ENCODE data around the gene FHOD3.

FHOD3 gene

GRCh38 chr18:36636237-36636817, 338.8 kb downstream of the FHOD3 start:
- H3K9me2 ChIP-seq (replicated peaks; ENCODE audit: insufficient read depth, low read length) = no peaks in the 10 kb centered on the region
- H3K4me3 ChIP-seq (ENCODE audit: low read length) = no peak overlapping the region
- no peaks in the 10 kb centered on the region for H3K36me3 ChIP-seq (replicated peaks; ENCODE audit: insufficient read depth, low read length)
- H3K27ac ChIP-seq (ENCODE audit: low read length) = no peak overlapping the region
- no peaks in the 10 kb centered on the region for H3K27me3 ChIP-seq (replicated peaks; ENCODE audit: insufficient read depth, low read length)
- DNase-seq = no peak
- no peaks in the 10 kb centered on the region for H3F3A ChIP-seq (ENCODE audit: insufficient read depth, low read length)
- no peak overlapping the region for H3K9ac ChIP-seq (ENCODE audit: low read length)
- TF ChIP-seq CTCF (IDR thresholded peaks at IDR 0.05; ENCODE audit: low read length) (no peak), EZH2 (optimal IDR thresholded peaks at IDR 0.05; ENCODE audit: low read depth, low read length) (no peak), EZH2phosphoT487 (IDR thresholded peaks at IDR 0.05; ENCODE audit: low read length) (no peak)
- no peaks in the 10 kb centered on the region for H3K9me3 ChIP-seq (replicated peaks; ENCODE audit: insufficient read depth, low read length)
- no peaks in the 10 kb centered on the region for H4K20me1 ChIP-seq (ENCODE audit: insufficient read depth, low read length)
- no peak overlapping the region for H3K4me2 ChIP-seq (ENCODE audit: low read depth, low read length)
- no peaks in the 10 kb centered on the region for H3K79me2 ChIP-seq (ENCODE audit: low read length)
- no peak overlapping the region for H2AFZ ChIP-seq (ENCODE audit: low read length)
- H3K4me1 ChIP-seq (ENCODE audit: low read length) = no peaks in the 10 kb centered on the region

- DNase-seq = no peak
- H2AFZ ChIP-seq (ENCODE audit: low read length) = no peak overlapping the region
These were observed 340.7 kb downstream of the FHOD3 start for GRCh38 chr18:36638224-36638623.

GRCh38 chr18:36640021-36640952, 342.8 kb downstream of the FHOD3 start:
- Histone ChIP-seq H3K9ac (ENCODE audit: low read length) (no peak overlapping the region), H3K4me3 (ENCODE audit: low read length) (no peak overlapping the region), H3K4me2 (ENCODE audit: low read depth, low read length) (no peak overlapping the region), H3K27me3 (replicated peaks; ENCODE audit: insufficient read depth, low read length) (no peaks in the 10 kb centered on the region), H3K36me3 (replicated peaks; ENCODE audit: insufficient read depth, low read length) (no peaks in the 10 kb centered on the region), H3F3A (ENCODE audit: insufficient read depth, low read length) (no peaks in the 10 kb centered on the region), H3K4me1 (ENCODE audit: low read length) (no peaks in the 10 kb centered on the region), H2AFZ (ENCODE audit: low read length) (no peak overlapping the region), H3K27ac (ENCODE audit: low read length) (no peak overlapping the region), H4K20me1 (ENCODE audit: insufficient read depth, low read length) (no peaks in the 10 kb centered on the region), H3K9me3 (replicated peaks; ENCODE audit: insufficient read depth, low read length) (no peaks in the 10 kb centered on the region), H3K9me2 (replicated peaks; ENCODE audit: insufficient read depth, low read length) (no peaks in the 10 kb centered on the region), H3K79me2 (ENCODE audit: low read length) (no peaks in the 10 kb centered on the region)
- TF ChIP-seq EZH2 (optimal IDR thresholded peaks at IDR 0.05; ENCODE audit: low read depth, low read length) = no peak
- TF ChIP-seq CTCF (IDR thresholded peaks at IDR 0.05; ENCODE audit: low read length) = no peak
- no peak for TF ChIP-seq EZH2phosphoT487 (IDR thresholded peaks at IDR 0.05; ENCODE audit: low read length)
- DNase-seq = no peak

More at GRCh38 chr18:36638224-36638623, 340.7 kb downstream of the FHOD3 start:
- Histone ChIP-seq H3K4me2 (ENCODE audit: low read depth, low read length) (no peak overlapping the region), H3F3A (ENCODE audit: insufficient read depth, low read length) (no peaks in the 10 kb centered on the region), H4K20me1 (ENCODE audit: insufficient read depth, low read length) (no peaks in the 10 kb centered on the region), H3K79me2 (ENCODE audit: low read length) (no peaks in the 10 kb centered on the region), H3K9me2 (replicated peaks; ENCODE audit: insufficient read depth, low read length) (no peaks in the 10 kb centered on the region), H3K9ac (ENCODE audit: low read length) (no peak overlapping the region), H3K36me3 (replicated peaks; ENCODE audit: insufficient read depth, low read length) (no peaks in the 10 kb centered on the region), H3K27ac (ENCODE audit: low read length) (no peak overlapping the region), H3K4me1 (ENCODE audit: low read length) (no peaks in the 10 kb centered on the region), H3K4me3 (ENCODE audit: low read length) (no peak overlapping the region), H3K27me3 (replicated peaks; ENCODE audit: insufficient read depth, low read length) (no peaks in the 10 kb centered on the region), H3K9me3 (replicated peaks; ENCODE audit: insufficient read depth, low read length) (no peaks in the 10 kb centered on the region)
- TF ChIP-seq EZH2 (optimal IDR thresholded peaks at IDR 0.05; ENCODE audit: low read depth, low read length) (no peak), CTCF (IDR thresholded peaks at IDR 0.05; ENCODE audit: low read length) (no peak), EZH2phosphoT487 (IDR thresholded peaks at IDR 0.05; ENCODE audit: low read length) (no peak)

Data from MM.1S (cell line).